ENCODE data around the gene FCHO1.

Gene FCHO1

GRCh38 chr19:17751103-17751911, at the start of gene FCHO1:
Gene FCHO1 (plus strand): TSS chr19:17751477. CDS start chr19:17755165, 3,688 bp downstream.
- DNase-seq, result no peak

GRCh38 chr19:17703824-17704463, 47.3 kb upstream of the FCHO1 start:
- DNase-seq, result peak; percentile 44

- no peak for DNase-seq
Measured at GRCh38 chr19:17706750-17707181, 44.5 kb upstream of the FCHO1 start.

GRCh38 chr19:17711851-17712250, 39.4 kb upstream of the FCHO1 start:
- no peak for DNase-seq

- DNase-seq, result no peak
Measured at GRCh38 chr19:17716309-17716929, 34.9 kb upstream of the FCHO1 start.

GRCh38 chr19:17718550-17718946, 32.7 kb upstream of the FCHO1 start:
- no peak for DNase-seq

- DNase-seq, result peak; percentile 50
Measured at GRCh38 chr19:17718947-17719711, 32.1 kb upstream of the FCHO1 start, which contains the start of gene MAP1S. Gene MAP1S (plus strand): TSS chr19:17719480. CDS start chr19:17719503, 23 bp downstream.

GRCh38 chr19:17719730-17720400, 31.4 kb upstream of the FCHO1 start:
- no peak for DNase-seq

- DNase-seq, result no peak
Measured at GRCh38 chr19:17720440-17720839, 30.8 kb upstream of the FCHO1 start.

GRCh38 chr19:17721111-17721628, 30.1 kb upstream of the FCHO1 start:
- DNase-seq, result no peak

GRCh38 chr19:17721821-17722220, 29.5 kb upstream of the FCHO1 start:
- no peak for DNase-seq

GRCh38 chr19:17722655-17723240, 28.5 kb upstream of the FCHO1 start:
- DNase-seq, result no peak

GRCh38 chr19:17724655-17725054, 26.6 kb upstream of the FCHO1 start:
- DNase-seq, result no peak

GRCh38 chr19:17725422-17726078, 25.7 kb upstream of the FCHO1 start:
- DNase-seq, result no peak

GRCh38 chr19:17726136-17726741, 25.0 kb upstream of the FCHO1 start:
- DNase-seq, result no peak

- DNase-seq, result no peak
Measured at GRCh38 chr19:17726964-17727773, 24.1 kb upstream of the FCHO1 start.

- no peak for DNase-seq
Measured at GRCh38 chr19:17727843-17728242, 23.4 kb upstream of the FCHO1 start.

GRCh38 chr19:17733127-17733526, 18.1 kb upstream of the FCHO1 start:
- DNase-seq, result no peak

GRCh38 chr19:17734146-17734545, 17.1 kb upstream of the FCHO1 start:
- no peak for DNase-seq

- DNase-seq, result no peak
Measured at GRCh38 chr19:17735410-17735809, 15.9 kb upstream of the FCHO1 start.

Measured in NCI-H1092 (cell line).